ENCODE results near the gene KAZN.

- TF ChIP-seq ZBTB11 (tag by site-specific recombination; conservative IDR thresholded peaks at IDR 0.05; ENCODE audit: low read depth) (no peak), HOXA7 (CRISPR knock-in tag; IDR thresholded peaks at IDR 0.05; ENCODE audit: borderline replicate concordance) (no peak), ZBTB7A (tag by site-specific recombination; IDR thresholded peaks at IDR 0.05; ENCODE audit: low read depth) (no peak), ZNF560 (tag by site-specific recombination; IDR thresholded peaks at IDR 0.05; ENCODE audit: borderline replicate concordance) (no peak)
- TF ChIP-seq, protein P1, sequence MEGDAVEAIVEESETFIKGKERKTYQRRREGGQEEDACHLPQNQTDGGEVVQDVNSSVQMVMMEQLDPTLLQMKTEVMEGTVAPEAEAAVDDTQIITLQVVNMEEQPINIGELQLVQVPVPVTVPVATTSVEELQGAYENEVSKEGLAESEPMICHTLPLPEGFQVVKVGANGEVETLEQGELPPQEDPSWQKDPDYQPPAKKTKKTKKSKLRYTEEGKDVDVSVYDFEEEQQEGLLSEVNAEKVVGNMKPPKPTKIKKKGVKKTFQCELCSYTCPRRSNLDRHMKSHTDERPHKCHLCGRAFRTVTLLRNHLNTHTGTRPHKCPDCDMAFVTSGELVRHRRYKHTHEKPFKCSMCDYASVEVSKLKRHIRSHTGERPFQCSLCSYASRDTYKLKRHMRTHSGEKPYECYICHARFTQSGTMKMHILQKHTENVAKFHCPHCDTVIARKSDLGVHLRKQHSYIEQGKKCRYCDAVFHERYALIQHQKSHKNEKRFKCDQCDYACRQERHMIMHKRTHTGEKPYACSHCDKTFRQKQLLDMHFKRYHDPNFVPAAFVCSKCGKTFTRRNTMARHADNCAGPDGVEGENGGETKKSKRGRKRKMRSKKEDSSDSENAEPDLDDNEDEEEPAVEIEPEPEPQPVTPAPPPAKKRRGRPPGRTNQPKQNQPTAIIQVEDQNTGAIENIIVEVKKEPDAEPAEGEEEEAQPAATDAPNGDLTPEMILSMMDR (tag by site-specific recombination; IDR thresholded peaks at IDR 0.05): no peak
Measured at GRCh38 chr1:14851760-14852159, 253.3 kb downstream of the KAZN start.

Measured in HEK293 (cell line).